ENCODE measurements around the gene AIDA.
A peak's percentile ranks its signal among the peaks of the same experiment; 100 is the strongest.

- TF ChIP-seq POLR2AphosphoS5 (IDR thresholded peaks at IDR 0.05) (peak; percentile 43 to 84 (median 81)), CTCF (IDR thresholded peaks at IDR 0.05) (no peak)
Observed at GRCh38 chr1:222757646-222758268, 45.5 kb upstream of the AIDA start.
